Posterior vena cava (tissue), 2 donors: ENCODE measurements around the gene NTF4. TPM values are rescaled to one million over a fixed set of nuclear protein-coding genes. Genes with fewer than 3 reads are reported as not detected.
"Not testable (repeated sequence)": the region's sequence is repeated elsewhere in the genome, so short reads cannot be mapped to it uniquely, and the experiment has no call there.

Experiments used
- DNase-seq: peaks from one replicate; pipeline ENCODE4 v3.0.0-alpha.2; 2020; ENCODE audit warnings: low spot score
- intact Hi-C, 2 donors: fragments of 100-400 bp; cut with DNase I; formaldehyde crosslinking; loops; one replicate each; pipeline versions ENCODE4 v1.14.1 to v1.14.2; 2022 to 2023
- total RNA-seq, 2 donors: library from RNA; stranded (reverse); fragmentation: NEBNext Ultra II Directional; extraction: Animal tissue kit (Norgen Biotek cat#: 25700); gene quantifications; one replicate each; pipeline ENCODE4 v1.2.1, GENCODE V29; 2021
- donor health status: DM: yes; HTN: yes; CAD: no.
- donor health status: DM: yes; HTN: yes; CAD: no.

Gene NTF4
- total RNA-seq, 2 donors from 2014 or later = not detected

DNA sequence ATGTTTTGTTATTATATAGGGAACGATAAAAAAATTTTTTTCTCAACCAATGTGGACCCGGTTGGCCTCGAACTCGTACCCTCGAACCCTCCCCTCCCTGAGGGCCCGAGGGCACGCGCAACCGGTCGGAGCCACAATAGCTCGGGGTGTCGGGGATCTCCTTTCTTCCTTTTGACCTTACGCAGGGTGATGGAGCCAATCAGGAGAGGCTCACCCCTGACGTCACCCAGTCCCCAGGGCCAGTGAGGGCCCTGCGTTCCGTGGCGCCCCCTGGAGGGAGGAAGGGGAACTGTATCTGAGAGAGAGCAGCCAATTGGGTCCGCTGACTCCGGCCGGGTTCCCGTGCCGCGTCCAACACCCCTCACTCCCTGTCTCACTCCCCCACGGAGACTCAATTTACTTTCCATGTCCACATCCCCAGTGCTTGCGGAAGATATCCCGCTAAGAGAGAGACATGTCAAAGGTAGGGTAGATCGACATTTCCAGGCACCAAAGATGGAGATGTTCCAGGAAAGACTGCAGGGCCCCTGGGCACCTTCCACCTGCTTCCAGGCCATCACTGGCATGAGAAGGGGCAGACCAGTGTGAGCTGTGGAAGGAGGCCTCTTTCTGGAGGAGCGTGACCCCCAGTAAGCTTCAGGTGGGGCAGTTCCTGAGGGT is 32.8 kb downstream of the NTF4 start, which contains the start of gene CGB2:
TSS of gene CGB2 (plus strand) at position 249 of the 660 bp plus-strand sequence. CDS start at position 455, 206 bp downstream.
- intact Hi-C loops, DNase-seq: not testable (repeated sequence)

DNA sequence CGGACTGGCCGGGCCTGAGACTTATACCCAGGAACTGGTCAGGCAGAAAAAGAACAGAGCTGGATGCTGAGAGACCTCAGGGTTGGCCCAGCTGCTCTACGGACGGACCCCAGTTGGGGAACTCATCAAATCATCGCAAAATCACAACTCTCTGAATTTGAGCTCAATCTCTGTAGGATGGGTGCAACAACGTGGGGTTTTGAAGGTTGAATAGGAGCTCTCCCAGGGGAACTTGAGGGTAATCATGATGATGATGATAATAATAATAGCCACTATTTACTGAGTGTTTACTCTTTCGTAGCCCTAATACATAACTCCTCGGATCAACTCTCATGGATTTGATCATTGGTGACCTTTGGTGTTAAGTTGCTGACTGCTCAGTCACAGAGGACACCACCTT is 34.3 kb downstream of the NTF4 start:
- DNase-seq, intact Hi-C loops: not testable (repeated sequence)

DNA sequence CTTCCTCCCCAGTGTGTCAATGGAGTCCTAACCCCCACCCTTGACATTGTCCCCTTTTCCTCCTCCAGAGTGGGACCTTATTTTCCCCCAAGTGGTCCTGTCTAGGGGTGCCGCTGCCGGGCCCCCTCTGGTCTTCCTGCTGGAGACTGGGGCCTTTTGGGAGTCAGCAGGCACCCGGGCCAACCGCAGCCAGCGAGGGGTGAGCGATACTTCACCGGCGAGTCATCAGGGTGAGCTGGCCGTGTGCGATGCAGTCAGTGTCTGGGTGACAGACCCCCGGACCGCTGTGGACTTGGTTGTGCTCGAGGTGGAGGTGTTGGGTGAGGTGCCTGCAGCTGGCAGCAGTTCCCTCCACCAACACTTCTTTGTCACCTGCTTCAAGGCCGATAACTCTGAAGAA is 34.9 kb downstream of the NTF4 start:
- intact Hi-C loops, DNase-seq: not testable (repeated sequence)

DNA sequence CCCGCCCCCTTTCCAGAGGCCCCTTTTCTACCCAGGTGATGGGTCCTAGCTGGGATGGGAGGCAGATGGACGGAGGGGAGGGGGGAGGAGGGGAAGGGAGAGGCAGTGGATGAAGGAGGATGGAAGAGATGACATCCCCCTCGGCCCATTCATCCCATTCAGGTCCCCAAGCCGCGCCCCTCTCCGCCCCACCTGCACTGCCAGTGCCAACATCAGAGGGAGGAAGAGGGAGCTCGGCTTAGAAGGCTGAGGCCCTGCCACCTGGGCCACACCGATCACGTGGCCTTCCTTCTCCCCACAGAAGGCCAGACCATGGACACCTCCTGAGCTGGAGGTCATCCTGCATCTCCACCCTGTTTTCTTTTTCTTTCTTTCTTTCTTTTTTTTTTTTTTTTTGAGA is 35.9 kb downstream of the NTF4 start:
- DNase-seq, intact Hi-C loops: not testable (repeated sequence)

DNA sequence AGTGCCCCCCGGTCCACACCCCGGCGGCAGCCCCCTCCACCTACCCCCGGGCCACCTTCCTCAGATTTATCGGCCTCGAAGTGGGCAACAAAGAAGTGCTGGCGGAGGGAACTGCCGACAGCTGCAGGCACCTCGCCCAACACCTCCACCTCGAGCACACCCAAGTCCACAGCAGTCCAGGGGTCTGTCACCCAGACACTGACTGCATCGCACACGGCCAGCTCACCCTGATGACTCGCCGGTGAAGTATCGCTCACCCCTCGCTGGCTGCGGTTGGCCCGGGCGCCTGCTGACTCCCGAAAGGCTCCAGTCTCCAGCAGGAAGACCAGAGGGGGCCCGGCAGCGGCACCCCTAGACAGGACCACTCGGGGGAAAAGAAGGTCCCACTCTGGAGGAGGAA is 39.0 kb downstream of the NTF4 start:
- DNase-seq, intact Hi-C loops: not testable (repeated sequence)

DNA sequence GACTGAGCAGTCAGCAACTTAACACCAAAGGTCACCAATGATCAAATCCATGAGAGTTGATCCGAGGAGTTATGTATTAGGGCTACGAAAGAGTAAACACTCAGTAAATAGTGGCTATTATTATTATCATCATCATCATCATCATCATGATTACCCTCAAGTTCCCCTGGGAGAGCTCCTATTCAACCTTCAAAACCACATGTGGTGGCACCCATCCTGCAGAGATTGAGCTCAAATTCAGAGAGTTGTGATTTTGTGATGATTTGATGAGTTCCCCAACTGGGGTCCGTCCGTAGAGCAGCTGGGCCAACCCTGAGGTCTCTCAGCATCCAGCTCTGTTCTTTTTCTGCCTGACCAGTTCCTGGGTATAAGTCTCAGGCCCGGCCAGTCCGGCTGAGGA is 39.5 kb downstream of the NTF4 start:
- DNase-seq, intact Hi-C loops: not testable (repeated sequence)

DNA sequence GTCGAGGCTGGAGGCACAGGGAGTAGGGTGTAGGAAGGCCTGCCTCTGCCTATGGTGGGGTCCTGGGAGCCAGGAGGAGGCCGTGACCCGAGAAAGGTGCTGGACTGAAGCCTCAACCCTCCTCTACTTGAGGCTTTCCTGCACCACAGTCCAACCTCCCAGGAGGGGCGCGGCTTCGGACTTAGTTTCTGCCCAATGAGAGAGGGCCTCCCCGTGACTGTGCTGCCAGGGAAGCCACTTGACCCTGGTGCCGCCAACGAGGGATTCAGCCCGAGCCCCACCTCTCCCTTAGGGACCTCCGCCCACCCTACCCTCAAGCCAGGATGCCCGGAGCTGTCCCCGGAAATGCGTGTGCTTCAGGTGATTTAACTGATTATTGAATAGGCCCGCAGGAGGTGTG is 40.4 kb downstream of the NTF4 start, which contains the start of gene CGB3:
TSS of gene CGB3 (minus strand) at position 101 of the 400 bp plus-strand sequence. CDS start 362 bp downstream, outside the sequence.
- intact Hi-C loops, DNase-seq: not testable (repeated sequence)

DNA sequence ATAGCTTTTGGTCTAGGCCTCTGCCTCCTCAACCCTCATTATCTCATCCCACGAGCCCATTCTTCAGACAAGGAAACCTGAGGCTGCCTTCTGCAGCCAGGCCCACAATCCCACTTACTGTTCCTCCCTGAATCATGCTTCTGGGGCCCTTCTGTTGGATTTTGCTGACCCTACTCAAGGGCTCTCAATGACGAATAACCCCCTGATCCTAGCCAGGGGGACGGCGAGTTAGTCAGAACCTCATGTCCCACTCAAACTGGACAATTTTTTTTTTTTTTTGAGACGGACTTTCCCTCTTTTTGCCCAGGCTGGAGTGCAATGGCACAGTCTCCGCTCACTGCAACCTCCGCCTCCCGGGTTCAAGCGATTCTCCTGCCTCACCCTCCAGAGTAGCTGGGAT is 42.5 kb downstream of the NTF4 start:
- DNase-seq = no peak
- intact Hi-C loops = no loop called here

DNA sequence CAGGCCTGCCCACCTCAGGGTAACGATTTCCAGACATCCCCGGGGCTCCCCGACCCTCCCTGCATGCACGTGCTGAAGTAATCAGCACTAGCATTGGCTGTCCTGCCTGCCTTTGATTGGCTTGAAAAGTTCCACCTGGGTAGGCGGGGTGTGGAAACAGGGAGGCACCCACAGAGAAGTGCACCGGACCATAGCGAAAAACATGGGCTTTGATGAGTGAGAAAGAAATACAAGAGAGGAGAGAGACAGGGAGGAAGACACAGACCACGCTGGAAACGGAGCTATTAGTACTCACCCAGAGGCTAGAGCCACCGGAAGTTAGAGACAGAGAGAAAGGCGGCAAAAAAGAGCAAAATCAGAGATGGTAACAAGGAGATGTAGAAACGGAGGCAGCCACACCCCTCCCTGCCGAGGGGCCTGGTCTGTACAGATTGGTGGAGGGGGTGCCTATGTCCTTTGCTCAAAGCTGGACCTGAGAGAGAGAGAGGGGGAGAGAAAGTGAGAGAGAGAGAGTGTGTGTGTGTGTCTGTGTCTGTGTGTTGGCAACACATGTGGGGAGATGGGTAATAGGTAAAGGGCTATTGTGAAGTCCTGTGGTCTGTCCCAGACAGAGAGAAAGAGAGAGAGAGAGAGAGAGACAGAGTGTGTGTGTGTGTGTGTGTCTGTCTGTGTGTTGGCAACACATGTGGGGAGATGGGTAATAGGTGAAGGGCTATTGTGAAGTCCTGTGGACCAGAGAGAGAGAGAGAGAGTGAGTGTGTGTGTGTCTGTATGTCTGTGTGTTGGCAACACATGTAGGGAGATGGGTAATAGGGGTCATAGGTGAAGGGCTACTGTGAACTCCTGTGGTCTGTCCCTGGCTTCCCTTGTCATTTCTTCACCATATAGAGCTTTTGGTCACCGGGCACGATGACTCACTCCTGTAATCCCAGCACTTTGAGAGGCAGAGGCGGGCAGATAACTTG is 43.4 kb downstream of the NTF4 start:
- DNase-seq = no peak
- intact Hi-C loops = no loop called here

DNA sequence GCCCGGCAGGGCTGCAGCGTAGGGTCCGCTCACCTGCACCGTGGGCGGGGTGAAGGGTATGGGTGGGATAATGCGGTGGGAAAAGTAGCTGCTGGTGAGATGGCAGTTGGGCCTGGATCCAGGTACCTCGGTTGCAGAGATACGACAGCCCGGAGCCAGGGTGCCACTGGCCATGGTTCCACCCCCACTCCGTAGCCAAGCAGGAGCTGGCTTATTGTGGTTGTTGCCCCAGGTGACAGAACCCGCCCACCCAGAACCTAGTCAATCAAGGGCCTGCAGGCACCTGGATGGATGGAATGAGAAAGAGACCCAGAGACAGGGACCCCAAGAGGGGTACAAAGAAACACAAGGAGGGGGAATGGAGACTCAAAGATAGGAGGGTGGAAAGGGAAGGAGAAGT is 44.3 kb downstream of the NTF4 start:
- intact Hi-C loops = no loop called here

DNA sequence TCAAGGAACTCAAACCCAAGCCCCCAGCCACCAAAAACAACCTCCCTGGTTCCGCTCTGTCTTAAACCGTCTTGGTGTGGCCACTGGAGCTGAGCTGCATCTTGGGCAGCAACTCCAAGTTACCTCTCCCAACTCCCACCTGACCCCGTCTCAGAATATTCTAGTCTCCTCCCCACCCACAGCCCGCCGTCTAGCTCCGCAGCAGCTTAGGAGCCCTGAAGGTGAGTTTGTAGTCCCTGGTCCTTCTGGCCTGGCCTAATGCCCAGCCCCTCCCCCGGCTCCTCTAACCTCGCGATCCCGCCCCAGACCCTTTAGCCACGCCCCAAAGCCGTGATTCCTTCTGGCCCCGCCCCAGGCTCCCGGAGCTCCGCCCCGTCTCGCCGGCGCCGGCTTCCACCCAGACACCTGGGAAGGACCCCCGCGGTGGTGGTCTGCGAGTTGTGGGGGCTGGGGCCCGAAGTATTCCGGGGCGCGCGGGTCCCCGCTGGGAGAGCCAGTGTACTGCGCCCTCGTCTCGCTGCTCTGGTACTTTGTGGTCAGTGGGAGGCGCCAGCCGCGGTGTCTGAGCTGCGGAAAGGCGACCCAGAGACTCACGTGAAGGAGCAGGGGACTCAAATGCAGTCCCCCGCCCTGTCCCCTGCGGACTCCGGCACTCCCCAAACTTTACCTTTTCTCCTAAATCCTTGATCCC is 45.2 kb downstream of the NTF4 start:
- no peak for DNase-seq
- intact Hi-C loops = no loop called here

More for the DNA sequence above, 44.3 kb downstream of the NTF4 start:
- no peak for DNase-seq

DNA sequence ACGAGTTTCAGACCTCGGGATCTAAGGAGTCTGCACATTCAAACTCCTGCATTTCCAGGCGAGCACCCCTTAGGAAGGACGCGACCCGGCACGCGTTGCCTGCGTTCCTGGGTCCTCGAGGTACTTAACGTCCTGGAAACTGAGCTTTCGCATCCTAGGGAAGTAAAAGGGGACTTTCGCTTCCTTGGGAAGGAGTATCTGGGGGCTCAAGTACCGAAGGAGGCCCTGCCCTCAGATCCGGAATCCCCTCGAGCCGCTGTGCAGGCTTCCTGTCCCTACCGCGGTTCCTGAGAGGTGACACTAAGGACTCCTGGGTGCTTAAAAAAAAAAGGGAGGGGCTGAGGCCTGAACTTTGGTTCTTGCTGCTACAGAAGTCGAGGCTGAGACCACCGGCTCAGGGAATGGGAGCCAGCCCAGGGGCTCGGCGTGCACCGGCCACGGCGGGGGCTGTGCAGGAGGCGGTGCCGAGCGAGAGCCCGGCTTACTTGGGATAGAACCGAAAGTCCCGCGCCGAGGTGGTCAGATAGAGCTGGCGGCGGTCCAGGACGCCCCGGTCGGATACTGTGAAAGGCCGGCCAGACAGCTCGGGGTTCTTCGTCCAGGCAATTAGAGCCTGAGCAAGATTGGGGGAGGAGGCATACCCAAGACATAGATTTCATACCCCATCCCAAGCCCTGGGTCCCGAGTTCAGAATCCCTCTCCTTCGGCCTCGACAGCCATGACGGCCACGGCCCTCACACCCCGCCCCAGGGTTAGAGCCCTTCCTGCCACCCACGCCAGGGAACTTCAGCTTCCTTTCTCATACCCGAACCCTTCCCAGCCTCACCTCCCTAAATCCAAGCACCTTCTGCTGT is 46.0 kb downstream of the NTF4 start:
- intact Hi-C loops, DNase-seq: not testable (repeated sequence)

DNA sequence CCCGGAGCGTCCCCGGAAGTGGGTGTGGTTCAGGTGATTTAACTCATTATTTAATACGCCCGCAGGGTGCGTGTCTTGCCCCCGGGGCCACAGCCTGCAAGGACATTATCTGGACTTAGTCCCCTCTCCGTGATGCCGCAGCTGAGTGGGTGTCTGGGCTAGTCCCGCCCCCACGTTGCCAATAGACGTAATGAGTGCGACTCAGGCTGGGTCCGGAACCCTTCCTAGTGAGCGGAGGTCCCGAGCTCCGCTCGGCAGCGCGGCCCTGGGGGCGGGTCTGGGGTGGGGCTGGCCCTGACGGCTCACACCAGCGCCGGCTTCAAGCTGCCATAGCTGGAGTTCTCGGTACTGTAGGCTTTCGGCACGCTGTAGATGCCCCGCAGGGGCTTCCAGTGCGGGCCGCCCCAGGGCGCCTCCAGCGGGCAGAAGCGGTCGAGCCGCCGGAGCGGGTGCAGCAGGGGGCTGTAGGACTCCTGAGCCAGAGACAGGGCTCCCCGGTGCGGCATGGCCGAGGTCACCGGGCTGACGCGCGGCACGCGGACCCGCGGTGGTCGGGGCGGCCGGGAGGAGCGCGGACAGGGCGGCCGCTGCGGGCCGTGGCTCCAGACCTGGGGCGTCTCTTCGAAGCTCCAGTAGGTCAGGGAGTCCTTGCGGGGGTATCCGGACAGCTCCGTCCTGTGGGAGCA is 46.8 kb downstream of the NTF4 start:
- intact Hi-C loops = no loop called here
- no peak for DNase-seq

DNA sequence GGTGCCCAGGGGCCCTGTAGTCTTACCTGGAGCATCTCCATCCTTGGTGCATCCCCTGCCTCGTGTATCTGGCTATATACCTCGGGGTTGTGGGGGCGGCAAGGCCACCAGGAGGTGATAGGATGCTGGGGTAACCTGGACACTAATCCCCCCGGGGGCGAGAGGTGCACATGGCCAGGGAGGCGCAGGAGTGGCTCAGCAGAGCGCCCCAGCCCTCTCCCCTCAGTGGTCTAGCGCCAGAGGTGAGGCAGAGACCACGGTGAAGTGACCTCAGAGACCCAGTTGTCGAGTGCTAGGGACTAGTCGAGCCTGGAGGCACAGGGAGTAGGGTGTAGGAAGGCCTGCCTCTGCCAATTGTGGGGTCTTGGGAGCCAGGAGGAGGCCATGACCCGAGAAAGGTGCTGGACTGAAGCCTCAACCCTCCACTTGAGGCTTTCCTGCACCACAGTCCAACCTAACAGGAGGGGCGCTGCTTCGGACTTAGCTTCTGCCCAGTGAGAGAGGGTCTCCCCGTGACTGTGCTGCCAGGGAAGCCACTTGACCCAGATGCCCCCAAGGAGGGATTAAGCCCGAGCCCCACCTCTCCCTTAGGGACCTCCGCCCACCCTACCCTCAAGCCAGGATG is 47.5 kb downstream of the NTF4 start, which contains the start of gene LHB:
TSS of gene LHB (minus strand) at position 51 of the 625 bp plus-strand sequence. CDS start at position 41, 10 bp downstream.
- intact Hi-C loops = no loop called here
- no peak for DNase-seq

DNA sequence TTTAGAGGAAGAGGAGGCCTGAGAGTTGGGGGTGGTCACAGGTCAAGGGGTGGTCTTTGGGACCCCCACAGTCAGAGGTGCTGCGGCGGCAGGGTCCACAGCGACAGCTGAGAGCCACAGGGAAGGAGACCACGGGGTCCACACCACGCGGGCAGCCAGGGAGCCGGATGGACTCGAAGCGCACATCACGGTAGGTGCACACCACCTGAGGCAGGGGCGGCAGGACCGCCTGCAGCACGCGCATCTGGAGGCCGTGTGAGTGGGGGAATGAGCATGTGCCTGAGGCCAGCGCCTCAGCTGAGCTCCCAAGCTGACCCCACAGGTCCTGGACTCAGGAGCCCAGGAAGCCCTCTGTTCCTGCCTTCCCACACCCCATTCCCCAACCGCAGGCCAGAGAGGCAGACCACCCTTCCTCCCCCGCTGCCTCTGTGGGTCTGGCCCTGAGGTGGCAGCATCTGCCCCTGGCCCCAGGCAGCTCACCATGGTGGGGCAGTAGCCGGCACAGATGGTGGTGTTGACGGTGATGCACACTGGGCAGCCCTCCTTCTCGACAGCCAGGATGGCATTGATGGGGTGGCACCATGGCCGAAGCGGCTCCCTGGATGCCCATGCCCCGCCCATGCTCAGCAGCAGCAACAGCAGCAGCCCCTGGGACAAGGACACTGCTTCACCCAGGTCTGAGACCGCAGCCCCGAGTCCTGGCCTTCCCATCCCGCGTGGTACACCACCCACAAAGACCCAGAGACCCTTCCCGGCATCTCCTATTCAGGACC is 48.4 kb downstream of the NTF4 start:
- intact Hi-C loops = no loop called here
- DNase-seq = no peak

DNA sequence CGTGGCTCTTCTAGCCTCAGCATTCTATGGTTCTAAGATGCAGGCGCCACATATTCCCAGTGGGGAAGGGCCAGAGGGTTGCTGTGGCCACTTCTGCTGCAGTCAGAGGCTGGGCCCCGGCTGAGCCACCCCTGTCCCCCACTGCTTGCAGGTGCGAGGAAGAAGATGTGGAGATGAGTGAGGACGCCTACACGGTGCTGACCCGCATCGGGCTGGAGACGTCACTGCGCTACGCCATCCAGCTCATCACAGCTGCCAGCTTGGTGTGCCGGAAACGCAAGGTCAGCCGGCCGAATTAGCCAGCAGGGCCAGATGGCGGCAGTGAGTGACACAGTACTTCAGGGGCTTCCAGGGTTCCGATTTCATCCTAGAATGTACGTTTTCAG is 49.8 kb downstream of the NTF4 start:
- no peak for DNase-seq
- intact Hi-C loops = no loop called here
